Subcutaneous abdominal adipose tissue (tissue), 5 donors: ENCODE measurements around the gene SMIM1.

Source experiments
- H3K27ac ChIP-seq: one replicate; pipeline ENCODE4 v1.7.0; 2013; ENCODE audit warnings: low read depth, mild to moderate bottlenecking, inconsistent platforms, low read length, moderate library complexity
- H3K27me3 ChIP-seq, 5 donors: one replicate each; pipeline ENCODE4 v1.7.0; 2013; ENCODE audit warnings: low read length in 5 of 5, inconsistent platforms in 1 of 5; ENCODE audit not compliant: control insufficient read depth in 5 of 5, insufficient read depth in 4 of 5
- H3K36me3 ChIP-seq, 5 donors: one replicate each; pipeline ENCODE4 v1.7.0; 2013; ENCODE audit warnings: low read length in 5 of 5; ENCODE audit not compliant: control insufficient read depth in 5 of 5, insufficient read depth in 5 of 5
- H3K4me1 ChIP-seq, 5 donors: one replicate each; pipeline ENCODE4 v1.7.0; 2013; ENCODE audit warnings: low read length in 5 of 5, mild to moderate bottlenecking in 3 of 5, moderate library complexity in 1 of 5; ENCODE audit not compliant: control insufficient read depth in 5 of 5, insufficient read depth in 5 of 5
- H3K4me3 ChIP-seq, 5 donors: one replicate each; pipeline ENCODE4 v1.7.0; 2013; ENCODE audit warnings: low read length in 5 of 5, low read depth in 1 of 5
- H3K9ac ChIP-seq, 5 donors: one replicate each; pipeline ENCODE4 v1.7.0; 2013; ENCODE audit warnings: low read length in 5 of 5, mild to moderate bottlenecking in 4 of 5, moderate library complexity in 3 of 5
- H3K9me3 ChIP-seq, 5 donors: one replicate each; pipeline ENCODE4 v1.7.0; 2013; ENCODE audit warnings: low read length in 5 of 5; ENCODE audit not compliant: control insufficient read depth in 5 of 5
- donor health status: healthy.
- donor health status: healthy.
- donor health status: healthy.
- donor health status: healthy.
- donor health status: healthy.

Gene SMIM1

GRCh38 chr1:3821004-3821403 lies 48.5 kb downstream of the SMIM1 start:
- H3K27me3 ChIP-seq: no peaks in the 10 kb centered on the region
- no peak overlapping the region for H3K4me3 ChIP-seq
- no peak overlapping the region for H3K9ac ChIP-seq
- no peak overlapping the region for H3K27ac ChIP-seq
- H3K36me3 ChIP-seq: peaks cover 3 to 84% (median 74%) of the 10 kb centered on the region in 5 donors
- no peaks in the 10 kb centered on the region for H3K9me3 ChIP-seq
- no peaks in the 10 kb centered on the region for H3K4me1 ChIP-seq

GRCh38 chr1:3821447-3821846 lies 48.9 kb downstream of the SMIM1 start:
- no peak overlapping the region for H3K4me3 ChIP-seq
- no peaks in the 10 kb centered on the region for H3K4me1 ChIP-seq
- H3K9me3 ChIP-seq: no peaks in the 10 kb centered on the region
- H3K9ac ChIP-seq: no peak overlapping the region
- peaks cover 3 to 84% (median 74%) of the 10 kb centered on the region in 5 donors for H3K36me3 ChIP-seq
- H3K27me3 ChIP-seq: no peaks in the 10 kb centered on the region
- H3K27ac ChIP-seq: no peak overlapping the region

GRCh38 chr1:3821908-3822307 lies 49.4 kb downstream of the SMIM1 start:
- Histone ChIP-seq H3K27ac (no peak overlapping the region), H3K4me1 (no peaks in the 10 kb centered on the region), H3K9ac (no peak overlapping the region), H3K4me3 (no peak overlapping the region), H3K36me3 (peaks cover 3 to 84% (median 74%) of the 10 kb centered on the region in 5 donors), H3K9me3 (no peaks in the 10 kb centered on the region), H3K27me3 (no peaks in the 10 kb centered on the region)

- Histone ChIP-seq H3K36me3 (peaks cover 3 to 87% (median 78%) of the 10 kb centered on the region in 5 donors), H3K27ac (no peak overlapping the region), H3K27me3 (no peaks in the 10 kb centered on the region), H3K9me3 (no peaks in the 10 kb centered on the region), H3K4me3 (no peak overlapping the region), H3K4me1 (no peaks in the 10 kb centered on the region), H3K9ac (no peak overlapping the region)
Observed at GRCh38 chr1:3822421-3822820, 49.9 kb downstream of the SMIM1 start.

GRCh38 chr1:3824650-3825049 lies 52.1 kb downstream of the SMIM1 start:
- Histone ChIP-seq H3K9ac (no peak overlapping the region), H3K36me3 (peaks cover 6 to 94% (median 90%) of the 10 kb centered on the region in 5 donors), H3K9me3 (no peaks in the 10 kb centered on the region), H3K4me1 (peaks cover 0 to 2% (median 0%) of the 10 kb centered on the region in 5 donors), H3K27me3 (no peaks in the 10 kb centered on the region), H3K27ac (no peak overlapping the region), H3K4me3 (no peak overlapping the region)

- H3K4me1 ChIP-seq: peaks cover 0 to 2% (median 0%) of the 10 kb centered on the region in 5 donors
- H3K9me3 ChIP-seq: no peaks in the 10 kb centered on the region
- H3K36me3 ChIP-seq: peaks cover 3 to 94% (median 90%) of the 10 kb centered on the region in 5 donors
- H3K27me3 ChIP-seq: no peaks in the 10 kb centered on the region
- H3K4me3 ChIP-seq: no peak overlapping the region
- H3K9ac ChIP-seq: no peak overlapping the region
- H3K27ac ChIP-seq: no peak overlapping the region
Observed at GRCh38 chr1:3825356-3825755, 52.8 kb downstream of the SMIM1 start.
